Panc1 (cell line): ENCODE results near the gene RPEL1.

ENCODE experiments used
- POLR2AphosphoS5 ChIP-seq: IDR thresholded peaks from 2 replicates; pipeline ENCODE4 v1.6.1; 2012; ENCODE audit warnings: mild to moderate bottlenecking, low read depth, low read length, moderate library complexity
- SIN3A ChIP-seq: IDR thresholded peaks from 2 replicates; pipeline ENCODE4 v1.6.1; 2012; ENCODE audit warnings: low read depth, mild to moderate bottlenecking, low read length, moderate library complexity, borderline replicate concordance; ENCODE audit not compliant: insufficient read depth
- TCF7L2 ChIP-seq: IDR thresholded peaks from 2 replicates; pipeline ENCODE4 v1.6.1; 2011; ENCODE audit warnings: mild to moderate bottlenecking, low read depth, low read length, inconsistent platforms
- TF ChIP-seq, protein P1 (sequence below): fragments of 450-650 bp; IDR thresholded peaks from 2 replicates; pipeline ENCODE4 v1.5.1; 2017; ENCODE audit warnings: mild to moderate bottlenecking

DNA sequence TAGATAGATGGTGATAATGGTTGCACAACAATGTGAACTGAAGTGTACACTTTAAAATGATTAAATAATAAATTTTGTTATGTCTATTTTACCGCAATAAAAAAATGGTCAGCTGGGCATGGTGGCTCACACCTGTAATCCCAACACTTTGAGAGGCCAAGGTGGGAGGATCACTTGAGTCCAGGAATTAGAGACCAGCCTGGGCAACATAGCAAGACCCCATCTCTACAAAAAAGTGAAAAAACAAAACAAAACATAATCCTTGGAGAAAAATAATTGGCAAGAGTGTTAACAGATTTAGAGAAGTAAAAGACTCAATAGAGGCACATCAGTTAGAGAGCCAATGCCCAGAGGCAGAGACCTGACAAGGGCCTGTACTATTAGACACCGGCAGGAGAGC lies 9.9 kb upstream of the RPEL1 start:
- TF ChIP-seq, protein P1, sequence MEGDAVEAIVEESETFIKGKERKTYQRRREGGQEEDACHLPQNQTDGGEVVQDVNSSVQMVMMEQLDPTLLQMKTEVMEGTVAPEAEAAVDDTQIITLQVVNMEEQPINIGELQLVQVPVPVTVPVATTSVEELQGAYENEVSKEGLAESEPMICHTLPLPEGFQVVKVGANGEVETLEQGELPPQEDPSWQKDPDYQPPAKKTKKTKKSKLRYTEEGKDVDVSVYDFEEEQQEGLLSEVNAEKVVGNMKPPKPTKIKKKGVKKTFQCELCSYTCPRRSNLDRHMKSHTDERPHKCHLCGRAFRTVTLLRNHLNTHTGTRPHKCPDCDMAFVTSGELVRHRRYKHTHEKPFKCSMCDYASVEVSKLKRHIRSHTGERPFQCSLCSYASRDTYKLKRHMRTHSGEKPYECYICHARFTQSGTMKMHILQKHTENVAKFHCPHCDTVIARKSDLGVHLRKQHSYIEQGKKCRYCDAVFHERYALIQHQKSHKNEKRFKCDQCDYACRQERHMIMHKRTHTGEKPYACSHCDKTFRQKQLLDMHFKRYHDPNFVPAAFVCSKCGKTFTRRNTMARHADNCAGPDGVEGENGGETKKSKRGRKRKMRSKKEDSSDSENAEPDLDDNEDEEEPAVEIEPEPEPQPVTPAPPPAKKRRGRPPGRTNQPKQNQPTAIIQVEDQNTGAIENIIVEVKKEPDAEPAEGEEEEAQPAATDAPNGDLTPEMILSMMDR, result no peak
- TF ChIP-seq TCF7L2, result no peak
- TF ChIP-seq SIN3A, result no peak
- no peak for TF ChIP-seq POLR2AphosphoS5
